GM19035 (cell line): ENCODE measurements around the gene RPUSD4.

ENCODE experiments used
- ATAC-seq: cut with Tn5 transposase; IDR thresholded peaks from one replicate; pipeline ENCODE4 v1.9.1; 2021; ENCODE audit not compliant: unreplicated experiment

RPUSD4 gene

DNA sequence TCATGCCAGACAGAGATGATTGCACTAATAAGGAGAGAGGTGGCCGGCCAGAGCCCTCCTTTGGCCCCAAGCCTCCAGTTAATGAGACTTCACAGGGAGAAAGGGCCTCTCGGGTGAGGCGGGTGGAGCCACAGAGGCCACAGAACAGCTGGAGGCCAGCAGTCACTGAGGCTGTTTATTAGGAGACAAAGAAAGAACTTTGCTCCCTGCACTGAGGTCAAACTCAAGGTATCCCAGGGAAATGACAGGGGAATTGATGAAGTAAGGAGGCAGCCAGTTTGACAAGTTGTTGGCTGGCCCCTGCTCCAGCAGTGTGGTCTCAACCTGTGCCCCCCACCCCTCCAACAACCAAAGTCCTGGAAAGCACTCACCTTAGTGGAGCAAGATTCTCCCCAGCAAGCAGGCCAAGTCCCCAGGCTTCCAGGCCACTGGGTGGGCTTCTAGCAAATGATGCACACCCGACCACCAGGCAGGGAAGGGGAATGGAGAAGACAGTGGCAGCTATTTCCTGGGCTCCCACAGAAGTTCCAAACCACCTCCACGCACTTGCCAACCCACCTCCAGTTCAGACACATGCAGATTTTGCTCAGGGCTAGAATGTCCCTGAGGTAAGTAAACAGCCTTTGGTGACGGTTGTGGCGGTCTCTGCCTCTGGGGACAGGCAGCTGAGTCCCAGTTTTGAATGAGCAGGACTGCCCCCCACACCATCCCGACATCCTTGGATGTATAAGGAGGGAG, 53.2 kb downstream of the RPUSD4 start:
- ATAC-seq, result no peak

DNA sequence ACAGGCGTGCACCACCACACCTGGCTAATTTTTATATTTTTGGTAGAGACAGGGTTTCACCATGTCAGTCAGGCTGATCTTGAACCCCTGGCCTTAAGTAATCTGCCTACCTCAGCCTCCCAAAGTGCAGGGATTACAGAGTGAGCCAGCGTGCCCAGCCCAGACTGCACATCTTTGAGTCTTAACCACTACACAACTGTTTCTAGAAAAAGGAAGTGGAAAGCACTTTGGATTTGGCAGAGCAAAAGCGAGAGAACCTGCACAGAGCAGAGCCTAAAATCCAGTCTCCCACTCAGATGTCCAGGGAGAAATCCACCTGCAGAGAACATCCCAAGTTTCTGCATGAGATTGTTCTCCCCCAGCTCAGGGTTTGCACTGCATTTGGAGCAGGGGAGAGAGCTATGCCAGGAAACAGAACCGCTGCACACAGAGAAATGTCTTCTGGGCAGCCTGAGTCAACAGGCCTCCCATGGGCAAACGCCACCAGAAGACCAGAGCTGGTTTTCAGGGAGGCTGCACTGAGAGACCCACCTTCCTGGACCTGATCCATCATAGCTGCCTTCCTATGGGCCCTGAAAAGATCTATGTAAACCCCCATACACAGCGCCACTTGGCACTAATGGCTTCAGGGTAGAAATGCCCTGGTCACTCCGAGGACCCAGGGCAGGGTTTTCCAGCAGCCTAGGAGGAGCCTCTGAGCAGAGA, 54.0 kb downstream of the RPUSD4 start:
- no peak for ATAC-seq

DNA sequence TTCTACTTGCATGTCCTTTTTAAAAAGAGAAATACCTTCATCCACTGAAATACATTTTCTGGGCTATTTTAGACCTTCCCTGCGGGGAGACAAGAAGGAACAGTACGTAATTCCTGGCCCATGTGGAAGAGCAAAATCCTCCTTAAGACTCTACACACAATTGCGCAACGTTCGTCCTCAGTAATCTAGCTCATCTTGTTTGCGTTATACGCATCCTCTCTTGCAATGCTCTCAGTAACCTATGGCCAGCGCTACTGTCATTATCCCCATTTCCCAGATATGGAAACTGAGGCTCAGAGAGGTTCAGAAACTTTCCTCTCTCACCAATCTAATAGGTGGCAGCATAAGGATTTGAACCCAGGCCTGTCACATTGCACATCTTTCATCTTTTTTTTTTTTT, 54.6 kb downstream of the RPUSD4 start:
- ATAC-seq, result no peak

DNA sequence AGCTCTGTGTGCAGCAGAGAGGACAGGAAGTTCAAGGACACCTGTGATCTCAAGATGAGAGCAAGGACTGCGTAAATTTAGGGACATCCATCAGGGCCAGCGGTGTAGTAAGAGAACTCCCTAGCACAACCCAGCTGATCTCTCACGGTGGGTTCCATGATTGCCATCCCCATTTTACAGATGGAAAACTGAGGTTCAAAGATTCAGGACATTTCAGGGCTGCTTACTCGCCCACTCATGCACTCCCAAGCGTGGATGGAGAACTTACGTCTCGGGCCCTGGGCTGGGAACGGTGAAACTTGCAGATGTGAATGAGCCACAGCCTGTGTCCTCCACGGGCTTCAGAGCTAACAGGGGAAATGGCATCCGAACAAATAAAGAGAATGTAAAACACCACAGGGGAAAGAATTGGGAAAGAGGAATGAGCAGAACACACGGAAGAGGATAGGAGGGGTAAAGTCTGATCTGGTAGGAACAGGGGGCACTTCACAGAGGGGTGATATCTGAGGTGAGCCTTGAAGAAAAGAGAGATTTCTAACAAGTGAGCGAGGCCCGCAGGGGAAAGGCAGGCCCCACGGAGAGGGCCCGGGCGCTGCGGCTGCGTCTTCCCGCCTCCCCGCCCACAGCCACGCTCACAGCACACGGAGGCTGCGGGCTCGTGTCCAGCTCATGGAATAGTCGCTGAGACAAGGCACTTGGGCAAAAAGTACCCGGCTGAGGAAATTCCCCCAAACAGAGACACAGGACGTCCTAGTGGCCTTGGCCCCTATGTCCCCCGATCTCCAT, 55.9 kb downstream of the RPUSD4 start:
- no peak for ATAC-seq

DNA sequence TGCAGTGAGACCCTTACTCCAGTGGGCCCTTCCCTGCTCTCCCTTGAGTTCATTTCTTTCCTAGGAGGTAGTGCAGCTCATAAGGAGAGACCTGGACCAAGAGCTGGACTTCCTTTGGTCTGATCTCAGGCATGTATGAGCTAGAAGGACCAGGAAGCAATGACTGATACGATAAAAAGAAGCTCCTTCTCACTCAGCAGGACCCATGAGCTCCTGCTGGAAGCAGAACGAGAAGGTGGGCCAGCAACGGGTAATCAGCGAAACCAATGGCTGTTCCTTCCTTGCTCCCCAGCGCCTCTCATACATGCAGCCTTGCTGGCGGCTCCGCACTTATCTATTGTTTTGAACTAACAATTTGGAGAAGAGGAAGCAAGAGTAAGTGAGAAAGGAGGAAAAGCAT, 56.8 kb downstream of the RPUSD4 start:
- no peak for ATAC-seq

DNA sequence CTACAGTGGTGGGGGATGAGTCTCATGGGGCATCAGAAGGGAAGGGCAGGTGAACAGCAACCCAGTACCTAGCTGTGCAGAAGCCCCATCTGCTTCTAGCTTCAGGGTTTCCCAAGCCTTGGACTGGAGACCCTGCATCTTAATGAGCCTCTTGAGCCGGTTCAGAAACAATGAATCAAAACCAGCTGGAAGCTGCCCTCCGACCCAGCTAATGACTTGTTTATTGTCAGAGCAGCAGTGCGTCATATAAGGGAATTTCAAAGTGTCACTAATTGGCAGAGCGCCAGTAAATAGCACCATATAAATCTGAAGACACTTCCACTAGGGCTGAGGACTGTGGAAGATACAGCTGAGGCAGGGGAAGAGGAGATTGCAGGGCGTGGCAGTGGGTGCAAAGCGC, 57.5 kb downstream of the RPUSD4 start:
- ATAC-seq, result no peak

DNA sequence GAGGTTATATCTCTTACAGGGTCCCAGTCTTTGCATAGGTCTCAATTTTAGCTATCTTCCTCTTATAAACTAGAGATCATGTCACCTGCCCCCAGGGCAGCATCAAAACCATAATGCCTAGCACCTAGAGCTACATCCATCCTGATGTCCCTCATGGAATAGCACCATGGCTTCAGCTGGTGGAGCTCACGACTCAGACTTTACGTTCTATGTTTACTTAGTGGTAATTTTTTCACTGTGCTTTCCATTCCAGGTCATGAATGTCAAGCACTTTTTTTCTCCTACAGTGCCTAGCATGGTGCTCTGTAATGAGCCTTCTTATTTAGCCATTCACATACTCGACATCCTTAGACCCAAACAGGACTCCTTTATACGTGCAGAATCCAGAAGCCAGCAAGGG, 58.4 kb downstream of the RPUSD4 start:
- ATAC-seq, result no peak

DNA sequence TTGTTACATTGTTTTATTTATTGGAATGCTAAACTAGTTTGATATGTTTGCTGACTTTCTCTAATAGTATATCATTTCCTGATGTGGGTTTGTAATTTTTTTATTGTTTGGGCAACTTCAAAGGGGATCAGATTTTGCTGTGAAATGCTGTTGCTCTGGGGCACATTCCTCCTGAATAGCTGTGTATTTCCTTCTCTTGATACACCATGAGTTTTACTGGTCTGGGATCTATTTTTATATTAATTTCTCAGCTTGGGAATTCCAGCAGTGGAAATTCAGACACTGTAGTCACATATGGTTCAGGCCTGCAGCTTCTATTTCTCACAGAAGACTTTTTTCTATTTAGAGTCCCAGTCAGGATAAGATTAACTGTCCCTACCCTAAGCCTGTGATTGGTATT, 58.9 kb downstream of the RPUSD4 start:
- no peak for ATAC-seq

DNA sequence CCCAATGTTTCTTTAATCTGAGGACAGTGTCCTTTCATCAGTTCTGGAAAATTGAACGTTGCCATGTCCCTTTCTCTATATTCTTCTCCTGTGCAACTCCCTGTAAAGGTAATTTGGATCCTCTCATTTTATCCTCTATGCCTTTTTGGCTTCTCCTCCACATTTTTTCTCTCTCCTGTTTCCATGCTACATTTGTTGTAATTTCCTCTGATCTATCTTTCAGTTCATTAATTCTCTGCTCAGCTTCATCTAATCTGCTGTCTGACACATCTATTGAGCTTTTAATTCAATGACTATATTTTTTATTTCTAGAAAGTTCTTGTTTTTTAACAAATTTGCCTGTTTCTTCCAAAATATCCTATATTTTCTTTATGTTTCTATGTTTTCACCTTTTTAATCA, 59.3 kb downstream of the RPUSD4 start:
- no peak for ATAC-seq
